GM12872 (cell line): ENCODE measurements around the gene SYNCRIP.

ENCODE experiments used
- CTCF ChIP-seq: IDR thresholded peaks from 3 replicates; pipeline ENCODE4 v1.5.1; 2011; ENCODE audit warnings: low read depth, mild to moderate bottlenecking, low read length, moderate library complexity; ENCODE audit not compliant: insufficient read depth

Gene SYNCRIP

GRCh38 chr6:85679445-85680123 lies 36.9 kb upstream of the SYNCRIP start:
- TF ChIP-seq CTCF = no peak

GRCh38 chr6:85678602-85679444 lies 36.1 kb upstream of the SYNCRIP start:
- no peak for TF ChIP-seq CTCF

- no peak for TF ChIP-seq CTCF
Measured at GRCh38 chr6:85678026-85678601, 35.4 kb upstream of the SYNCRIP start.

GRCh38 chr6:85677234-85677956 lies 34.7 kb upstream of the SYNCRIP start:
- TF ChIP-seq CTCF = 0 out of 3 replicates have a peak, but pooled peaks have one; percentile 21

- no peak for TF ChIP-seq CTCF
Measured at GRCh38 chr6:85676086-85676729, 33.5 kb upstream of the SYNCRIP start.

- no peak for TF ChIP-seq CTCF
Measured at GRCh38 chr6:85675030-85675819, 32.5 kb upstream of the SYNCRIP start.
